Measurements from ENCODE around the gene ASCC1.

Gene ASCC1

GRCh38 chr10:72081210-72081609 lies 134.9 kb downstream of the ASCC1 start:
- no peak for TF ChIP-seq CTCF (IDR thresholded peaks at IDR 0.05; ENCODE audit: extremely low read depth, missing control alignments)
- DNase-seq (ENCODE audit: low spot score) = no peak

GRCh38 chr10:72080042-72080975 lies 135.8 kb downstream of the ASCC1 start:
- TF ChIP-seq CTCF (IDR thresholded peaks at IDR 0.05; ENCODE audit: extremely low read depth, missing control alignments) = no peak
- no peak for DNase-seq (ENCODE audit: low spot score)

DNA sequence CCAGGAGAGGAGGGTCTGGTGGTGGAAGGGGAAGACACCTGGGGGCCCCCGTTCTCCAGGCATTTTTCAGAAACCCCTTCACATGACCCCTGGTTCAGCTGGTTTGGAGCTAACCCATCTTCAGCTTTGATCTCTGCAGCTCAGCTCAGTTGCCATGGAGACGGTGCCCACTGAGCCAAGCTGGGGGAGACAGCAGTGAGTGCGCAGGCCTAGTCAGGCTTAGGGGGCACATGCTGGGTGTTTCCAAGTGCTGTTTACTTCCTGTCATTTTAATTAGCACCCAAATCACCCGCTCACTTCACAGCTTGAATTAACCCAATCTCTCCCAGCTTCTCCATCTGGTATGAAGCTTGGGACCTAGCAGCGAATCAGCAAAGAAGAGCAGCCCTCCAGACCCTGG lies 136.7 kb downstream of the ASCC1 start:
- TF ChIP-seq CTCF (IDR thresholded peaks at IDR 0.05; ENCODE audit: extremely low read depth, missing control alignments) = no peak

GRCh38 chr10:72077275-72077990 lies 138.6 kb downstream of the ASCC1 start:
- no peak for TF ChIP-seq CTCF (IDR thresholded peaks at IDR 0.05; ENCODE audit: extremely low read depth, missing control alignments)
- no peak for DNase-seq (ENCODE audit: low spot score)

More for the DNA sequence above, 136.7 kb downstream of the ASCC1 start:
- no peak for DNase-seq (ENCODE audit: low spot score)

GRCh38 chr10:72076756-72077155 lies 139.3 kb downstream of the ASCC1 start:
- no peak for TF ChIP-seq CTCF (IDR thresholded peaks at IDR 0.05; ENCODE audit: extremely low read depth, missing control alignments)
- DNase-seq (ENCODE audit: low spot score) = no peak

GRCh38 chr10:72075376-72076115 lies 140.5 kb downstream of the ASCC1 start:
- DNase-seq (ENCODE audit: low spot score) = no peak

More at GRCh38 chr10:72075376-72076115, 140.5 kb downstream of the ASCC1 start:
- TF ChIP-seq CTCF (IDR thresholded peaks at IDR 0.05; ENCODE audit: extremely low read depth, missing control alignments) = no peak

Data from GM20000 (cell line).